H9 (cell line): ENCODE results near the gene CTNNA1. TPM values are rescaled to one million over a fixed set of nuclear protein-coding genes. Genes with fewer than 3 reads are reported as not detected.

Experiments used
- DNase-seq: peaks from one replicate; pipeline ENCODE4 v3.0.0-alpha.2; 2017
- H2AFZ ChIP-seq: one replicate; pipeline ENCODE4 v1.6.1; 2013; ENCODE audit warnings: mild to moderate bottlenecking, low read length, control low read depth, moderate library complexity
- H2AK5ac ChIP-seq: 2 replicates; pipeline ENCODE4 v1.6.1; 2013; ENCODE audit warnings: low read length, control low read depth, mixed read lengths; ENCODE audit not compliant: insufficient read length
- H2BK120ac ChIP-seq: one replicate; pipeline ENCODE4 v1.6.1; 2013; ENCODE audit warnings: low read depth, mild to moderate bottlenecking, low read length, control low read depth, inconsistent platforms; ENCODE audit not compliant: poor library complexity, severe bottlenecking
- H2BK12ac ChIP-seq: 2 replicates; pipeline ENCODE4 v1.6.1; 2013; ENCODE audit warnings: low read length, control low read depth, mixed read lengths, low read depth; ENCODE audit not compliant: insufficient read length
- H2BK15ac ChIP-seq: 2 replicates; pipeline ENCODE4 v1.6.1; 2013; ENCODE audit warnings: low read depth, low read length, control low read depth
- H2BK20ac ChIP-seq: one replicate; pipeline ENCODE4 v1.6.1; 2013; ENCODE audit warnings: low read depth, mild to moderate bottlenecking, low read length, control low read depth, inconsistent platforms; ENCODE audit not compliant: poor library complexity, severe bottlenecking
- H2BK5ac ChIP-seq: 2 replicates; pipeline ENCODE4 v1.6.1; 2013; ENCODE audit warnings: low read length, control low read depth, mixed read lengths; ENCODE audit not compliant: insufficient read length
- H3K14ac ChIP-seq: 2 replicates; pipeline ENCODE4 v1.6.1; 2013; ENCODE audit warnings: low read length, control low read depth; ENCODE audit not compliant: insufficient read depth
- H3K18ac ChIP-seq: 2 replicates; pipeline ENCODE4 v1.6.1; 2013; ENCODE audit warnings: low read depth, mild to moderate bottlenecking, mixed read lengths, low read length, control low read depth; ENCODE audit not compliant: insufficient read length
- H3K23ac ChIP-seq: 2 replicates; pipeline ENCODE4 v1.6.1; 2013; ENCODE audit warnings: low read length, control low read depth, mixed read lengths, low read depth; ENCODE audit not compliant: insufficient read length
- H3K23me2 ChIP-seq: 2 replicates; pipeline ENCODE4 v1.6.1; 2013; ENCODE audit warnings: low read depth, mild to moderate bottlenecking, mixed read lengths, low read length, control low read depth; ENCODE audit not compliant: insufficient read length, poor library complexity, severe bottlenecking
- H3K27ac ChIP-seq: 2 replicates; pipeline ENCODE4 v1.5.1; 2013; ENCODE audit warnings: low read length, control low read depth, mixed read lengths, low read depth; ENCODE audit not compliant: insufficient read length
- H3K27me3 ChIP-seq: 2 replicates; pipeline ENCODE4 v1.6.1; 2013; ENCODE audit warnings: low read length, control low read depth, inconsistent platforms; ENCODE audit not compliant: insufficient read depth
- H3K4ac ChIP-seq: 2 replicates; pipeline ENCODE4 v1.6.1; 2013; ENCODE audit warnings: low read depth, mild to moderate bottlenecking, control low read depth, inconsistent platforms, low read length, moderate library complexity
- H3K4me1 ChIP-seq: 2 replicates; pipeline ENCODE4 v1.6.1; 2013; ENCODE audit warnings: low read length, control low read depth, inconsistent platforms; ENCODE audit not compliant: insufficient read depth
- H3K4me2 ChIP-seq: 2 replicates; pipeline ENCODE4 v1.6.1; 2013; ENCODE audit warnings: low read length, control low read depth, mixed read lengths; ENCODE audit not compliant: insufficient read length, insufficient read depth
- H3K56ac ChIP-seq: 2 replicates; pipeline ENCODE4 v1.6.1; 2013; ENCODE audit warnings: low read depth, mild to moderate bottlenecking, mixed read lengths, low read length, control low read depth; ENCODE audit not compliant: insufficient read length
- H3K79me1 ChIP-seq: 2 replicates; pipeline ENCODE4 v1.6.1; 2013; ENCODE audit warnings: low read depth, mild to moderate bottlenecking, moderate library complexity, low read length, control low read depth, inconsistent platforms; ENCODE audit not compliant: insufficient read depth, poor library complexity, severe bottlenecking
- H3K79me2 ChIP-seq: 2 replicates; pipeline ENCODE4 v1.6.1; 2013; ENCODE audit warnings: low read length, control low read depth, inconsistent platforms; ENCODE audit not compliant: insufficient read depth
- H3K9ac ChIP-seq: 2 replicates; pipeline ENCODE4 v1.6.1; 2013; ENCODE audit warnings: low read length, control low read depth, mixed read lengths; ENCODE audit not compliant: insufficient read length; ENCODE audit errors: extremely low read depth
- H3K9me3 ChIP-seq: one replicate; pipeline ENCODE4 v1.6.1; 2013; ENCODE audit warnings: low read depth, low read length, inconsistent platforms; ENCODE audit not compliant: control insufficient read depth
- H3T11ph ChIP-seq: one replicate; pipeline ENCODE4 v1.6.1; 2013; ENCODE audit warnings: mild to moderate bottlenecking, low read length, control low read depth, inconsistent platforms
- H4K20me1 ChIP-seq: one replicate; pipeline ENCODE4 v1.6.1; 2013; ENCODE audit not compliant: control insufficient read depth, insufficient read length, insufficient read depth
- H4K5ac ChIP-seq: 2 replicates; pipeline ENCODE4 v1.6.1; 2013; ENCODE audit warnings: low read depth, mild to moderate bottlenecking, mixed read lengths, low read length, control low read depth; ENCODE audit not compliant: insufficient read length
- H4K8ac ChIP-seq: replicated peaks from 2 replicates; pipeline ENCODE4 v1.6.1; 2013; ENCODE audit warnings: low read length, control low read depth, mixed read lengths, low read depth; ENCODE audit not compliant: insufficient read length
- H4K91ac ChIP-seq: 2 replicates; pipeline ENCODE4 v1.6.1; 2013; ENCODE audit warnings: low read depth, mild to moderate bottlenecking, moderate library complexity, mixed read lengths, low read length, control low read depth; ENCODE audit not compliant: insufficient read length
- H3K27ac Mint-ChIP-seq, 3 experiments: 2 replicates in 2 of 3; 3 replicates in 1 of 3; pipeline ENCODE4 v1.8.0; 2020 to 2021; ENCODE audit warnings: mixed read lengths in 3 of 3, mild to moderate bottlenecking in 1 of 3, moderate library complexity in 1 of 3
- H3K27me3 Mint-ChIP-seq: 2 replicates; pipeline ENCODE4 v1.8.0; 2021; ENCODE audit warnings: low read depth, mild to moderate bottlenecking, moderate library complexity, mixed read lengths
- H3K36me3 Mint-ChIP-seq, 3 experiments: 2 replicates in 2 of 3; 3 replicates in 1 of 3; pipeline ENCODE4 v1.8.0; 2020 to 2021; ENCODE audit warnings: low read depth in 3 of 3, mixed read lengths in 3 of 3; ENCODE audit not compliant: insufficient read depth in 1 of 3
- H3K4me1 Mint-ChIP-seq, 2 experiments: 2 replicates each; pipeline ENCODE4 v1.8.0; 2020; ENCODE audit warnings: mixed read lengths in 2 of 2
- H3K4me3 Mint-ChIP-seq, 2 experiments: 2 replicates in 1 of 2; 3 replicates in 1 of 2; pipeline ENCODE4 v1.8.0; 2020 to 2021; ENCODE audit warnings: mild to moderate bottlenecking in 2 of 2, mixed read lengths in 2 of 2, moderate library complexity in 1 of 2
- H3K9me3 Mint-ChIP-seq, 2 experiments: 2 replicates in 1 of 2; 3 replicates in 1 of 2; pipeline ENCODE4 v1.8.0; 2020; ENCODE audit warnings: mild to moderate bottlenecking in 2 of 2, mixed read lengths in 2 of 2, moderate library complexity in 1 of 2
- CTCF ChIP-seq: fragments of 200-600 bp; sonication (generic); conservative IDR thresholded peaks from 3 replicates; pipeline ENCODE4 v1.8.0; 2021; ENCODE audit warnings: antibody characterized with exemption, mild to moderate bottlenecking
- WGBS: extraction: QIAGEN DNeasy Blood & Tissue Kit; methylation state at CpG from one replicate; pipeline ENCODE4 v1.1.7; 2013; ENCODE audit warnings: missing lambda C conversion rate, low lambda C conversion rate, mixed read lengths; ENCODE audit not compliant: insufficient read length; ENCODE audit errors: extremely low coverage; 5-methylcytosine and 5-hydroxymethylcytosine counted together
- total RNA-seq: library from RNA; stranded (reverse); gene quantifications from 2 replicates; pipeline ENCODE4 v1.2.1, GENCODE V29; 2021

The CTNNA1 gene
- total RNA-seq, 1 experiment from 2014 or later = 354 TPM

DNA sequence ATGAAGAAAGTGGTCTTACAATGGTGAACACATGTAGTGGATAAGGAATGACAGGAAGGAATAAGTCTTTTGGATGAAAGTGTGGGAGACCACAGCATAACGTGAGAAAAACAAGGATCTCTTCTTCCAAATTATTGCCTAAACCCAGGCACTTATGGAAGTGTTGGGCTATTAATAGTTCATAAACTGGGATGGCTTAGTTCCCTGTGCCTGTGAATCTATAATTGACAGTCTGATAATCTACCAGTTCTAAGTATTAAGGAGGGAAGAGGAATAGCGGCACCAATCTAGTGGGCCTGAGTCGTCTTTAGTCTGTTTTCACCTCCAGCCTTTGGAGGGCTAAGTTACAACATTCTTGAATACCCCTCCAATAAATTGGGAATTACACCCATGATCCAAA lies 161.1 kb downstream of the CTNNA1 start:
- H3K27ac ChIP-seq = no peak overlapping the region
- no peaks in the 10 kb centered on the region for H3K23me2 ChIP-seq
- H4K20me1 ChIP-seq = no peaks in the 10 kb centered on the region
- no peak overlapping the region for H4K8ac ChIP-seq
- no peak overlapping the region for H3K18ac ChIP-seq
- H3K27ac Mint-ChIP-seq = no peak overlapping the region; a peak in 1 of 7 replicates
- H2AFZ ChIP-seq = no peak overlapping the region
- no peak for TF ChIP-seq CTCF
- no peak overlapping the region for H3K56ac ChIP-seq
- H2BK20ac ChIP-seq = no peak overlapping the region
- no peaks in the 10 kb centered on the region for H3K79me2 ChIP-seq
- no peaks in the 10 kb centered on the region for H3K9me3 ChIP-seq
- no peaks in the 10 kb centered on the region for H3K27me3 Mint-ChIP-seq
- H2BK15ac ChIP-seq = no peak overlapping the region
- no peak overlapping the region for H3K9ac ChIP-seq
- H3K4me1 Mint-ChIP-seq = peaks cover 5 to 14% of the 10 kb centered on the region in 2 experiments; a peak in 2 of 4 replicates
- H4K91ac ChIP-seq = no peak overlapping the region
- no peak overlapping the region for H3K23ac ChIP-seq
- no peak overlapping the region for H2BK120ac ChIP-seq
- peaks cover 4% of the 10 kb centered on the region for H3K79me1 ChIP-seq
- H4K5ac ChIP-seq = no peak overlapping the region
- H3K4me2 ChIP-seq = no peak overlapping the region
- no CpG with 5 or more reads among the region's 3 CpGs for WGBS
- no peak overlapping the region for H2AK5ac ChIP-seq
- H3K27me3 ChIP-seq = no peaks in the 10 kb centered on the region
- H3K4me1 ChIP-seq = no peaks in the 10 kb centered on the region
- H2BK12ac ChIP-seq = no peak overlapping the region
- H3K14ac ChIP-seq = no peak overlapping the region
- no peak overlapping the region for H3K4me3 Mint-ChIP-seq
- H3T11ph ChIP-seq = no peak overlapping the region
- peaks cover 6 to 54% (median 49%) of the 10 kb centered on the region in 3 experiments; a peak in 6 of 7 replicates for H3K36me3 Mint-ChIP-seq
- H3K4ac ChIP-seq = no peak overlapping the region
- DNase-seq = no peak
- H3K9me3 Mint-ChIP-seq = no peaks in the 10 kb centered on the region
- H2BK5ac ChIP-seq = no peak overlapping the region
